Measurements from ENCODE around the gene POC5. TPM values are rescaled to one million over a fixed set of nuclear protein-coding genes. Genes with fewer than 3 reads are reported as not detected.

Gene POC5
- total and polyA plus RNA-seq, 2 of the 13 experiments (the other 11 are each of a cell fraction or from before 2014, with no cell fraction given): 6.9 to 9.3 TPM

- Histone ChIP-seq H3K27me3 (ENCODE audit: control insufficient read depth in 1 of 2, insufficient read depth in 2 of 2, low read length in 2 of 2) (peaks cover 2 to 16% of the 10 kb centered on the region in 2 experiments; a peak in 2 of 5 replicates), H3K4me1 (ENCODE audit: insufficient read depth, low read length) (no peaks in the 10 kb centered on the region), H3K9me3 (ENCODE audit: low read length) (no peaks in the 10 kb centered on the region), H3K4me2 (ENCODE audit: low read depth, low read length) (no peak overlapping the region), H2AFZ (ENCODE audit: low read length) (no peak overlapping the region), H4K20me1 (ENCODE audit: insufficient read depth, low read length) (no peaks in the 10 kb centered on the region), H3K36me3 (replicated peaks in 1 of 2; ENCODE audit: control insufficient read depth in 1 of 2, insufficient read depth in 2 of 2, low read length in 2 of 2) (no peaks in the 10 kb centered on the region), H3K9ac (ENCODE audit: insufficient read depth, low read depth, low read length) (no peak overlapping the region), H3K27ac (ENCODE audit: extremely low read length, insufficient read depth, low read length) (no peak overlapping the region), H3K4me3 (replicated peaks in 1 of 3; ENCODE audit: insufficient read depth in 1 of 3, low read depth in 2 of 3, low read length in 3 of 3) (no peak overlapping the region), H3K79me2 (ENCODE audit: insufficient read depth, low read length) (no peaks in the 10 kb centered on the region)
- CTCF ChIA-PET (ENCODE audit: low intra/inter-chr PET ratio, low total read pairs): no interaction called here
- POLR2A ChIA-PET: no interaction called here
- intact Hi-C loops (cut with micrococcal nuclease; ENCODE audit: unreplicated experiment) (no loop called here), in situ Hi-C loops (cut with HindIII; ENCODE audit: extremely low pct_ligation_motif_present, low pct_unique_long_range_greater_than_20kb) (no loop called here)
- WGBS (ENCODE audit: low lambda C conversion rate): 70% methylated on average over 19 of the region's 19 CpGs
- FAIRE-seq (no peak), DNase-seq (ENCODE audit: low spot score) (no peak), ATAC-seq (no peak)
- no peak for TF ChIP-seq ZFP90 (CRISPR knock-in tag; IDR thresholded peaks at IDR 0.05; ENCODE audit: borderline replicate concordance)
- TF ChIP-seq HOXA9 (CRISPR knock-in tag; IDR thresholded peaks at IDR 0.05; ENCODE audit: borderline replicate concordance): no peak
- no peak for TF ChIP-seq ZNF629 (CRISPR knock-in tag; conservative IDR thresholded peaks at IDR 0.05)
- TF ChIP-seq NFE2L2 (IDR thresholded peaks at IDR 0.05; ENCODE audit: low read length): no peak
- TF ChIP-seq SRF (IDR thresholded peaks at IDR 0.05; ENCODE audit: low read depth, low read length): no peak
- TF ChIP-seq MBD4 (IDR thresholded peaks at IDR 0.05; ENCODE audit: borderline replicate concordance, low read length): no peak
- TF ChIP-seq ZFP91 (CRISPR knock-in tag; IDR thresholded peaks at IDR 0.05; ENCODE audit: borderline replicate concordance): no peak
- TF ChIP-seq THYN1 (CRISPR knock-in tag; IDR thresholded peaks at IDR 0.05; ENCODE audit: borderline replicate concordance, low read depth): no peak
- TF ChIP-seq ETS1 (CRISPR knock-in tag; IDR thresholded peaks at IDR 0.05): no peak
- no peak for TF ChIP-seq ZNF75D (CRISPR knock-in tag; IDR thresholded peaks at IDR 0.05; ENCODE audit: borderline replicate concordance)
- no peak for TF ChIP-seq ATF7 (IDR thresholded peaks at IDR 0.05)
- TF ChIP-seq ATF7 (CRISPR knock-in tag; IDR thresholded peaks at IDR 0.05): no peak
- TF ChIP-seq EED (CRISPR knock-in tag; IDR thresholded peaks at IDR 0.05): no peak
- TF ChIP-seq GMEB1 (CRISPR knock-in tag; IDR thresholded peaks at IDR 0.05; ENCODE audit: borderline replicate concordance): no peak
- TF ChIP-seq NPAS2 (CRISPR knock-in tag; IDR thresholded peaks at IDR 0.05; ENCODE audit: borderline replicate concordance): no peak
- TF ChIP-seq HNRNPH1 (optimal IDR thresholded peaks at IDR 0.05; ENCODE audit: low read depth, low read length): no peak
- no peak for TF ChIP-seq RAD21 (CRISPR knock-in tag; IDR thresholded peaks at IDR 0.05)
- TF ChIP-seq CHD2 (IDR thresholded peaks at IDR 0.05; ENCODE audit: low read depth, low read length): no peak
- TF ChIP-seq FOXO4 (CRISPR knock-in tag; conservative IDR thresholded peaks at IDR 0.05): no peak
- no peak for TF ChIP-seq GTF2F1 (IDR thresholded peaks at IDR 0.05; ENCODE audit: low read length)
- no peak for TF ChIP-seq CBX5 (CRISPR knock-in tag; IDR thresholded peaks at IDR 0.05; ENCODE audit: borderline replicate concordance)
- no TSS peak for BruUV-seq (replicated peaks)
These were observed 62.4 kb downstream of the POC5 start for GRCh38 chr5:75654693-75655295.
